NCI-H460 (cell line): ENCODE data around the gene RTP2. TPM values are rescaled to one million over a fixed set of nuclear protein-coding genes. Genes with fewer than 3 reads are reported as not detected.
A peak's percentile ranks its signal among the peaks of the same experiment; 100 is the strongest.

Experiments used
- DNase-seq: peaks from one replicate; pipeline ENCODE4 v3.0.0-alpha.2; 2016; ENCODE audit warnings: low read depth; ENCODE audit errors: extremely low read depth
- total RNA-seq: library from RNA; depleted of rRNA; stranded (reverse); fragments of >200 nt; shearing (Covaris generic); gene quantifications from 2 replicates; pipeline ENCODE4 v1.2.3, GENCODE V29; 2014

RTP2 gene
- total RNA-seq, 1 experiment from 2014 or later, result not detected

DNA sequence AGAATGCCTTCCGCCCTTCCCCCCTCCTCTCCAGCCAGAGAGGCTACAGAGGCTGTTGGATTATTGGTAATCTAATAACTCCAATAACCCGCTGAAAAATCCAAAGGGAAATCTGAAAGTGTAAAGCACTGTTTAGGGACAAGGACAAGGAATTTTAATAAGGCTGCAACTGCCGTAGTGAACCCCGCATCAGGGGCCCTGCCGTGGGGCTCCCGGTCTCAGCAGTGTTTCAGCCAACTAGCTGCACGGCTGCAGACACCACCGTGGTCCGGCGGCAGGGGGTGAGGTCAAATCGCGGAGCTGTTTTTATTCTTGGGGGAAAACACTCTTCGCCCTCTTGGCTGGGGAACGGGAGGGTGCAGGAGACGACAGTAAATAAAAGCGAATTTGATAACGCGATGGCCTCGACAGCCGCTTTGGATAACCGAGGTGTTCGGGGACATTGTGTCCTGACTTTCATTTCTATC lies 36.8 kb upstream of the RTP2 start:
- no peak for DNase-seq

DNA sequence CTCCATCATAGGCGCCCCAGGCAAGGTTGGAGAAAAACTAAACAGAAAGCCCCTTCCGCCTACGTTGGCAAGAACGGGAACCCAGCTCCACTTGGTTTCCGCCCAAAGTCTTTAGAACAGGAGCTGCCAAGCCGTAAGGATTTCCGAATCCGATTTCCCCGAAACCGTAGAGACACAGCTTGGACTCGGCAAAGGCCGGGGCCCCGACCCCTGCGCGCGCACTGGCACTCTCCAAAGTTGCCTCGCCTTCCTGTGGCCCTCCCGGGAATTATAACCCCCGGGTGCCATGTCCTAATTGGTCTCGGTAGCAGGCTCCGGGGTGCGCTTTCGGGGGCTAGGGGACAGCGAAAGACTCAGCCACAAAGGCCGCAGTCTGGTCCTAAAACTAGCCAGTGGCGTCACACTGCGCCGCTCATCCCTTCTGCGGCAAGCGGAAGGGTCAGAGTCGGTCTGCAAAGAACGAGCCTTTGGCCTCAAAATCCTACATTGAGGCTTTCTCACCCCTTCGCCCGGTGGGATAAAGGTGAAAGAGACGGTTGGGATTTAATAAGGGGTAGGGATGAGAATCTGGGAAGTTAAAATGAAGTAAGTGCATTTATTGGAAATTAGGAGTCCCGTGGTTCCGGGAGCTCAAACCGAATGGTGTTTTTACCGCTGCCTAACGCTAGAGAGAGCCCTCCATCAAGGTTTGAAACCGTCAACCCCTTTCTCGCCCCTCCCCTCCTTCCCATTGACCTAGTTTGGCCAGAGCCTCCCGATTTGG lies 36.2 kb upstream of the RTP2 start:
- DNase-seq, result peak; percentile 86

DNA sequence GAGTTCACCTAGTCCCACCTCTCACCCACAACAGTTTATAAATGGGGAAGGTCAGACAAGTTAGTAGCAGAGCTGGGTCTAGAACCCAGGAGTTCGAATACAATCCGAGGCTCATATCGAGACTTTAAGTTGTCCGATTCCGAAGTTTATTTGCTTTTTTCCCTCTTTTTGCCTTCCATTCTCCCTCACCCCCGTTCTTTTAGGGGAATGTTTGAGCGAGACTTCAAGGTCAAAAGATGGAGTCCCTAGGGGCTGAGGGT lies 35.6 kb upstream of the RTP2 start:
- DNase-seq, result no peak

DNA sequence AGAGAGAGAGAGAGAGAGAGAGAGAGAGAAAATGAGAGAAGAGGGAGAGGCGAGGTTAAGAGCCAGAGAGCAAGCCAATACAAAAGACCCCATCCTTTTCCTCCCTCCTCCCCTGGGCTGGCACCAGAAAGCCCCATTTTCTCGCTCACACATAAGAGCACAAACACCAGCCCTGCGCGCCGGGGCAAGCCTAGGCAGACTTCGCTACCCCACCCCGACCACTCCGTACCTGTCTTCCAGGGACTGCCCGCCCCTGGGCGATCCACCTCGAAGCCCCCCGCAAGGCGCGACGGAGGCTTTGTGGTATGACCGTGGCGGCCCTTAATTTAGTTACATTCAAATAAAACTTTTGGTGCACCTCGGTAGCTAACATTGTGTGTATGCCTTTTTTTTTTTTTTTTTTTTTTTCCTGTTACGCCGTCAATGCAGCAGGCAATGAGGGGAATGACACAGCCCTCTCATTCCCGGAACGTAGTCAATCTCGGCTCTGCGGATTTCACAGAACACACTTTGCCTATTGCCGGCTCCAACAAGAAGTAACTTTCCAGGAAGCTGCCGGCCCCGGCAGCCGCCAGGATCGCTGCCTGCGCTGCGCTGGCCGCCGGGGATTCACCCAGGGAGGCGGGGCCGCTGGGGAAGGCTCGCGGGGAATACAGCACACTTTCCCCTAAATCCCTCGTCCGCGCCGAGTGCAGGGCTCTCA lies 35.2 kb upstream of the RTP2 start:
- DNase-seq, result no peak

DNA sequence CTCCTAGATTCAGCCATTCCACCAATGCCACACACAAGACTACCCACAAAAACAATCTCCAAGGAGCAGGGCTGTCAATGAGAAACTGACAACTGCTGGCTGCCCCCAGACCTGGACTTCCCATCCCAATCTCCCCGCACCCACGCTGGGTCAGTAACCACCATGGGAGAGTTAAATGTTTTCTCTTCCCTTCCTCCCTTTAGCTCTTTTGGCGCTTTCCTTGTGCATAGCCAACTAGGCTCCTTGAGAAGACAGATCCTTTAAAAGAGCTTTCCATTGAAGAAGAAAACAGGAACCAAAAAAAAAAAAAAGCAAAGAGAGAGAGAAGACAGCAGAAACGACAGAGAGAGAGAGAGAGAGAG lies 34.6 kb upstream of the RTP2 start:
- DNase-seq, result no peak

DNA sequence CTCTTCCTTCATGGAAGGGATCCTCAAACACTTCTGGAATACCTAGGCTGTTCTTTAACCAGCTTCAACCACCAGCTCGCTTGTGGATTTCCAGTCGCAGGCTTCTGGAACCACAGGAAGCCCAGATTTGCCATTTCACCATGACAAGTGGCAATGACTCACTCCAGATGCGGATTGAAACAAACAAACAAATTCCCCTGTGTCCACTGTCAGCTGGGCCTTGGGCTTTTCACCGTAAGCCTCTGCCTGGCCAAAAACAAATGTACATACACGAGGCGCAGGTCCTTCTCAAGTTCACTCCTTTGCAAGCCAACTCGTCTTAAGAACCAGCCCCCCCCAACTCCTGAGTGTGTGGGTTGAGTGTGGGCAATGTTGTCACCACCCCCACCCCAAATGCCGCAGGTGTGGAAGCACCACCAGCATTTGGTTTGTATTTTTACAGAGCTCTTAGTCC lies 34.1 kb upstream of the RTP2 start:
- peak; percentile 82 for DNase-seq

DNA sequence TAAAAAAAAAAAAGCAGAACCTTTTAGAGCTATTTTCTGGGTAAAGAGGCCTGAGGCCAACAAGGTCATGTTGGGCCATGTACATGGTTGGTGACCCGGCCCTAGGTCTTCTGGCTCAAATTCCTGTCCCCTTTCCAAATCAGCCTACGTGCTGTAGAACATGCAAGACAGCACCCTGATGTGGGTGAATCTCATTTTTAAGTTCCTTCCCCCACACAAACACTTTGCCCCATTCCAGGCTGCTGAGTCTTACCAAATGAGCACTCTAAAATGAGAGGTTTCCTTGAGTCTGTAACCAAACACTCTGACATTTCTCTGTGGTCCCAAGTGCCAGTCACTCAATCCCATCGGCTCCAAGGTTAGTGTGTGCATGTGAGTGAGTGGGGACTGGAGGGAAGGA lies 33.5 kb upstream of the RTP2 start:
- DNase-seq, result no peak

DNA sequence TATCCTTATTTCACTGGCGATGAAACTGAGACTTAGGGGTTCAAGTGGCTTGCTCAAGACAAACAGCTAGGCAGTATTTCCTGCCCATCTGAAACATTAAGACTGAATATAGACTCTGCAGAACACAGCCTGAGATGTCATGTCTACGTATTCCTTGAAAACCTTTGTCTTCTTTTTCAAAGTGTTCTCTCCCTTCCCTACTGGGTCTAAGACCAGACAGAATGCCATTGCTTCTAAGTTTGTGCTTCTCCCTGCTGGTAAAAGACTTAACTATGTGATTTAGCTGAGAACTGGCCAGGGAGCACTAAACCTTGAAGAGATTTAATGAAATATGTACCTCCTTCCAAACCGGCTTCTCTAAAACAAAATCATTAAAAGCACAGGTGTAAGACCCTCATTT lies 33.0 kb upstream of the RTP2 start:
- DNase-seq, result no peak

DNA sequence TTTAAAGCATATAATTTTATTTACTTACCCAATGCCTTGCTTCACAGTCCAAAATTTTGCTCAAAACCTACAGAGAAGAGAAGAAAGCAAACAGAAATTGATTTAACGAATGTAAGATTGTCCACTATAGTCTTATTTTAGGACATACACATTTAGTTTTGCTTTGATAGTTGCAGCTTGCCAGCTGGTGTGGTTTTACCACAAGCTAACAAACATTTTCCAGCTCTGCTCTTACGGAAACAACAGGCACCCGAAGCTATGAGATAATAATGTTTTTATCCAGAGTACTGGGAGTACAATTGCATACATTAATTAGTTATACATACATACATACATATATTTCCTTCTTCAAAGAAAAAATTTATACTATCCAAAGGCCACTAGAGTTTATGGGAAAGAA lies 32.5 kb upstream of the RTP2 start:
- no peak for DNase-seq

DNA sequence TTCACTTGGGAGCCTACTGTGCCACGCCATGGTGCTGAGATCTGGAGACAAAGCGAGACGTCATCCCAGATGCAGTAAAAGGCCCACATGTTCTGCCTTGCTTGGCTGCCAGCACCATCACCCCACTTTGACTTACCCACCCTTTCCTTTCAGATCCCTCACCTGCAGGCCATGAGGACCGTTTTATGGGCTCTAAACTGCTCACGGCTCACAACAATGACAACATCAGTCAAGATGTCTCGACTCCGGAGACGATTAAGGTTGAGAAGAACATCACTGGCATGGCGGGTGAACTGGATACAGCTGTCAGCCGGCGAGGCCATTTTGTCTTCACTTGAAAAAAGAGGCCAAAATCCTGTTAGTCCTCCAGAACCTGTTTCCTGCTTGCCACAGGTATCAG lies 31.0 kb upstream of the RTP2 start:
- DNase-seq, result no peak

DNA sequence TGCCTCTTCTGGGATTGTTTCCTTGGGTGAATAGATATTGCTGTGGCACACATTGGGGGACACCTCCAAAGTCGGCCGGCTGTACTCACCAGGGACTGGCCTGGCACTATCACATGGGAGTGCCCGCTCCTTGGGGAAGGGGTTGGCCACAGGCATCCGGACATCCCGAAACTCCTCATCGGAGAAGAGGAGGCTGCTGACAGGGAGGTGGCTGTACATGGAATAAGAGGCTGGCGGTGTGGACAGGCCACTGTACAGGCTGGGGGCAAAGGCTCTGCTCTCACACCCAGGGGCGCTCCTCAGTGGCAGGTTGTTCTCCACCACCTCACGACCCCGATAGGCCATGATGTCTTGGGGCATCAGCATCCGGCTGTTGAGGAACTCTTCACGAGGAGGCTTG lies 27.2 kb upstream of the RTP2 start:
- DNase-seq, result no peak

DNA sequence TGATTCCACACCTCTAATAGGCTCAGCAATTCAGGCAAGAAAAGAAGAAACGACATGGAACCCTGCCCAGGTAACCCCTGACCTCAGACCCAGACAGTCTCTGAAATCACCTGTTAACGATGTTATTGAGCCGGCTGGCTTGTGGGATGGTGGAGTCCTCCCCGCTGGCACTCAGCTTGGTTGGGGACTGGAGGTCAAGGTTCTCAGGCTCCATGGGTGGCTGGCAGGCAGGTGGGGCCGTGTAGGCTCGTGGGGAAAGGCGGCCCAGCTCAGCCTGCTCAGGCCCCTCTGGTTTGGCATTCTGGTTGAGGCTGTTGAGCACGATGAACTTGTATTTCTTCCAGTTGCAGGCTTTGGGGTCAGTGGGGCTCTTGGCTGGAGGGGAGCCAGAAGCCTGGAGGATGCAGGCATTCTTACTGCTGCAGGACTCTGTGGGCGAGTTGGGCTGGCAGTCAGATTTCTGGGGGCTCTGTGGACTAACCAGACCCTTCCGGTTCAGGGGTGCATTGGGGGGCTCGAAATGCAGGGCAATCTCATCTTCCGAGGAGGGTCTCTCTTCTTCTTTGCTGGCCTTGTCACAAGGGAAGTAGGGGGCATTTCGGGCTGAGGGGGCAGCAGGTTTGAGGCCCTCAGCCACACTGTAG lies 26.7 kb upstream of the RTP2 start:
- no peak for DNase-seq

DNA sequence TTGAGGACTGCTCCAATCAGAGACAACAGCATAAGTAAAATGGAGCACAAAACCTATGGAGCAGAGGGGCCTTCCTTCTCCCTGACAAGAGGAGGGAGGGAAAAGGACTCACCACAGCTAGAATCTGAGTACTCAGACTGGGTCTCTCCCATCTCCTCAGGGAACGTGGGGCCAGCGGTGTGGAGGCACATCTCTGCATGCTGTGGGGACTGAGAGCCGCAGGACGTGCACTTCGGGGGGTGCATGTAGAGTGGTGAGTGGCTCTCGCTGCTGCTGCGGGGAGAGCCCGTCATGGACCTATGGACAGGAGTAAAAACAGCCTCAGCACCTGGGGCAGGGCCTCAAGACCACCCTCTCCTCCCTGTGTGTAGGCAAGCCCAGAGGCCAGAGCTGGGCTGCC lies 25.9 kb upstream of the RTP2 start:
- DNase-seq, result no peak

DNA sequence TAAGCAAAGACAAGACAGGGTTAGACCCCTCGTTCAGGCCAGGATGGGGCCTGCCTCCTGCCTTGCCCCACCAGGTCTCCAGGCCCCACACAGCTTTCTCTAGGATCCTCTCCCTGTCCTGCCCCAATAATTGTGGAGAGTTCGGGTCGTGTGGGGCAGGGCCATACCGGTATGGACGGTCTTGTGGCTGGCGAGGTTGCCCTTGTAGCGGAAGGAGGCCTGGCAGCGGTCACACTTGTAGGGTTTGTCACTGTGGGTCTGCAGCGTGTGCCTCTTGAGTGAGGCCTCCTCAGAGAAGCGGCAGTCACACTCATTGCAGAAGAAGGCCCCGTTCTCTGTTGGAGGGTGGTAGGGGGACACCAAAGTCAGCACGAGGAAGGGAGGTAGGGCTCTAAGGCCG lies 24.2 kb upstream of the RTP2 start:
- no peak for DNase-seq

DNA sequence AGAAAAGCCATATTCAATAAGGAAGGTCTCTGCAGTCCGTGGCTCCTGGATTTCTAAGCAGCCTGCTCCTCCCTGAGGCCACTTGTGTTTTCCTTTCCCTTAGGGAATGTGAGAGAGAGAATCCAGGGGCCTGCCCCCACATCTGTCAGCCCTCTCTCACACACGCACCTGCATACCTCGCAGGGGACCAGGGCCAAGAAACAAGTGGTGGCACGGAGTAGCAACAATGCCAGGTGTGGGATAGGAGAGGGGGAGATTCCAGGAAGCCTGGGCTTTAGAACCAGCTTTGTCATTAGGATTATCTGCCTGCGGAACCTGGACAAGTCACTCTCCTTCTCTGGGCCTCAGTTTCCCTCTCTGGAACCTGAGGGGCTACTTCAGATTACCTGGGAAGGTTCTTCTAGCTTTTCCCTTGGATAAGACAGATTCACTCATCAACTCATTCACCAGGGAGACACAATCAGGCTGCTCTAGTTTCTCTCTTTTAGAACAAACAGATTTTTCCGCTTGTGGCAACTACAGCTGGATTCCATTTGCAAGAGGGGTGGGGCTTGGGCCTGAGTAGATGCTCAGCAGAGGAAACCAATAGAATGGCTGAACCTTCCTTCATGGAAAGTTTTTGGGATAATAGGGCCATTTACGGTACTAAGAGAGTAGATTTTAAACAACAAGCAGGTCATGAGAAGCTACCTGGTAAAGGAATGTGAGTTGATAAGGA lies 23.5 kb upstream of the RTP2 start:
- no peak for DNase-seq

DNA sequence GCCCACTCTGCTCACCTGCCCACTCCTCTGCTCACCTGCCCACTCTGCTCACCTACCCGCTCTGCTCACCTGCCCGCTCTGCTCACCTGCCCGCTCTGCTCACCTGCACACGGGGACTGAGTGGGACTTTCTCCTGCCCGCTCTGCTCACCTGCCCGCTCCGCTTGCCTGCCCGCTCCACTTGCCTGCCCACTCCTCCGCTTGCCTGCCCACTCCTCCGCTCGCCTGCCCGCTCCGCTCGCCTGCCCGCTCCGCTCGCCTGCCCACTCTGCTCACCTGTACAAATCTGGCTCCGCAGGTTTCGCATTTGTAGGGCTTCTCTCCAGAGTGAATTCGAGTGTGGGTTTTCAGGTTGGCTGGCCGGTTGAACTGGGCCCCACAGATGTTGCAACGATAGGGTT lies 22.9 kb upstream of the RTP2 start:
- DNase-seq, result no peak

DNA sequence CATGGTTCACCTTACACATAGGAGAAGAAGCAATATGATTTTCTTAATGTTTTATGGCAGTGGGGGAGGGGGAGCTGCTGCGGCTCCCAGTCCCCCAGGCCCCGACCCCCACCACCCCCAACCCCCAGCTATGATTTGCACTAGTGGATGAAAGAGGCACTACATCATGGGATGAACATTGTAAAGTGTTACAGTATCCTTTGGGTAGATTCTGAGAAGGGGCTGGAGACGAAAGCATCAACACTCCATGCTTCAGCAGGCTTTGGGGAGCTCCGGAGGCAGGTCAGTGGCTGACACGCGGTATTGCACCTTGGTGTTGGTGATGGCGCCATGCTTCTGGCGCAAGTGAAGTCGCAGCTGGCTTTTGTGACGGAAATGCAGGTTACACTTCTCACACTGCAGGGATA lies 19.9 kb upstream of the RTP2 start:
- no peak for DNase-seq

DNA sequence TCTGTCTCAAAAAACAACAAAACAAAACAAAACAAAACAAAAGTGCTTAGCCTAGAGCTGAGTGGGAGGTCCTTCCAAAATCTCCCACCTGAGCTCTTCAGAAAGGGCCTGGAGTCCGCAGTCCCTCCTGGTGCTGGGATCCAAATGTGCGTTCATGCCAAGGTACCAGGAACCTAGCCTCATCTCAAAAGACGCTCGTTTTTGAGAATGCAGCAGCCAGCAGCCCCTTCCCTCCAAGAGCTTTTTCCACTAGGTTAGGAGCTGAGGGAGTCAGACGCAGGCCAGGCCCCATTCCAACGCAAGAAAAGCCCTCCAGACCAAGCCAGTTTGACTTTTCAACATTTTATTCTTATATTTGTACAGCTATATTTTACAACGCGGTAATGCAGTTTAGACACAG lies 18.7 kb upstream of the RTP2 start:
- no peak for DNase-seq

DNA sequence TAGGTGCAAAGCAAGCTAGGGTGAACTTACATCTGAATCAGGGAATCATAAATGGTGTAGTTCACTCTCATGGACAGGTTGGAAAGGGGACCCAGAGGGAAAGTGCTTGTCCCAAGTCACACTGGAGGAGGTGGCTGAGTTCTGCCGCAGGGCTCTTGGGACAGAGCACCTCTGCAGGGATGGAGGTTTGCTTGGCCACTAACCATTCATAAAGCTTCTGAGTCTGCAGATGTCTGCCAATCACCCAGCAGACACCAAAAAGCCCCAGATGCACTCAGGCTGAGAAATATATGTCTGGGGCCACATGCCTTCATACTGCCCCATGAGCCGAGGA lies 17.9 kb upstream of the RTP2 start:
- DNase-seq, result no peak

DNA sequence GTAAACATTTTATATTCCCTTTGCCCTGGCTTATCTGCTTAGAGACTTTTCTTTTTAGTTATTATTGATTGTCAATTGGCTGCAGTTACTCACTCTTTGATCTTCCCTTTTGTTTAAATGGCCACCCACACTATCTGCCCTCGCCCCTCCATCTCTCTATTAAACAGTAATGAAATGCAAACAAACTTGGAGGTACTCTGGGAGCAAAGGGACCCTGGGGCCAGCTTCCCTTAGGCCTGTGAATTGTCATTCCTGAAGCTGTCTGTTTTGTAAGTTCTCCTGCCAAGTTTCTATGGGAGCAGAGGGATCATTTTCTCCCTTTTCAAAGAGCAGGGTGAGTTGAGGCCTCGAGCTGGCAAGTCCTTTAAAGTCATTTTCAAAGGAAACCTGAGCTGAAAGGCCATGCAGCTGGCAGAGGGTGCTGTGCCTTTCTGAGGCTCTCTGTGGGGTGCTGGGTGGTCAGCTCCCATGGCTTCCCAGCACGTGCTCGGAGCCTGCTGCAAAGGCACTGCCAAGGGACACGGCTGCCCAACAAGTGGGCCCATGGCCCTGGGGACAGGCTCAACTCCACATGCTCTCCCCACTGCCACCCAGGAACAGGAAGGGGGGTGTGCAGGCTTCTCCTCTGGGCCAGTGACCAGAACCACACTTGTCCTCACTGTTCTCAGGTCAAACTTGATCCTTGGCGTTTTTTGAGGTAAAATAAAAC lies 17.4 kb upstream of the RTP2 start:
- no peak for DNase-seq

DNA sequence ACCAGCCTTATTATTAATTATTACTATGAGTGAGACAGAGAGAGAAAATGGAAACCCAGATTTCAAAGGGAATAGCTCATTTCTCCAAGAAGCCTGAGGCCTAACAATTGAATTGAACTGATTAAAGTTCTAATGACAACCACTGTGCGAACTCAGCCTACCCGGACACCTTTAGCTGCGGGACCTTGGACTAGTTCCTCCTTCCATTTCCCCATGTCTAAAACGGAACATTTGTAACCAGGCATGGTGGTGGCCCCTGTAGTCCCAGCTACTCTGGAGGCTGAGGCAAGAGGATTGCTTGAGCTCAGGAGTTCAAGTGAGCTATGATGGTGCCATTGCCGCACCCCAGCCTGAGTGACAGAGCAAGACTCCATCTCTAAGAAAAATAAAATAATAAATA lies 16.4 kb upstream of the RTP2 start:
- no peak for DNase-seq
